GM18867 (cell line): ENCODE measurements around the gene PHLDA3.
"Not testable (repeated sequence)": the region's sequence is repeated elsewhere in the genome, so short reads cannot be mapped to it uniquely, and the experiment has no call there.

Experiments used
- ATAC-seq: cut with Tn5 transposase; IDR thresholded peaks from one replicate; pipeline ENCODE4 v1.9.1; 2021; ENCODE audit warnings: mild to moderate bottlenecking, moderate library complexity; ENCODE audit not compliant: unreplicated experiment

The PHLDA3 gene

DNA sequence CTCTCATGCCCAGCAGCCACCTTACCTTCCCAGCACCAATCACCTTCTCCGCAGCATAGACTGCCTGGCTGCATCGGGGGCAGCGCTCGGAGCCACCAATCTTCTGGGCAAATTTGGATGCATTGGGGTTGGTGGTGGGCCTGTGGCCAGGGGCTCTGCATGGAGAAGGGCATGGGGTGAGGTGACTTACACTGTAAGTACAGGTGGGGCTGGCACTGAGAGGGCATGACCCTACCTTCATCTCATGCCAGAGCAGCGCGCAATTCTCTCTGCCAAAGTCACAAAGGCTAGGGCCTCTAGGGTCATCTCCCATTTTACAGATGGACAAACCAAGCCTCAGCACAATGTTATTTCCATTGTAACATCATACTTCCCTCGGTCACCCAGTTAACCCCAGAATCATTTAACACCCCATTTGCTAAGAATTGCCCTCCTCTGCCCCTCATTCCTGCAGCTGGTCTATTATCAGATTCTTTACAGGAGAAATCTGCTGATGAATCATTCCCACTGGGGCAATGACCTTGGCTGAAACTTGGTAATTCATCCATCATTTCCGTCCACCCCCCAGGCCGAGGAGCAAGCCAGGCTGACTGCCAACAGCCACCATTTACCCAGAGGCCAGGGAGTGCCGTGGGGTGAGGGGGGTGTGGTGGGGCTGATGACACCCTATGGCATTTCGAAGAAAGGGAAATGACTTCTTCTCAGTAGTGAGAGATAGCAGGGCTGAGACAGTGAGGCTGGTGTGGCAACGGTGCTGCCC lies 20.0 kb upstream of the PHLDA3 start:
- ATAC-seq = no peak

DNA sequence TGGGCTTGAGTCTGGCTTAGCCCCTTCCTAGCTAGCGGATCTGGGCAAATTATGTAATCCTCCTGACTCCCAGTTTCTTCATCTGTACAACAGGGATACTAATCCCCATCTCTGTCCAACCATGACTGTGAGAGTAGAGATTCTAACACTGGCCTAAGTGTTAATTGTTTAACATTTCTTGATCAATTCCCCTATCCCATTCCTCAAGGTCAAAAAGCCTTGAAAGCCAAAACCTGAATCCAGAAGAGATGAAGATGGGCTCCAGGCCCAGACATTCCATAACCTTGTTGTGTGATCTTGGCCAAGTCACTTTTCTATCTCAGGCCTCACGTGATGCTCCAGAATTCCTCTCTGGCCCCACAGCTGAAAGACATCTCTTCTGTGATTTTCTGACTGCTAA lies 18.8 kb upstream of the PHLDA3 start:
- no peak for ATAC-seq

- ATAC-seq = no peak
These were observed 17.2 kb upstream of the PHLDA3 start for GRCh38 chr1:201486187-201486586.

DNA sequence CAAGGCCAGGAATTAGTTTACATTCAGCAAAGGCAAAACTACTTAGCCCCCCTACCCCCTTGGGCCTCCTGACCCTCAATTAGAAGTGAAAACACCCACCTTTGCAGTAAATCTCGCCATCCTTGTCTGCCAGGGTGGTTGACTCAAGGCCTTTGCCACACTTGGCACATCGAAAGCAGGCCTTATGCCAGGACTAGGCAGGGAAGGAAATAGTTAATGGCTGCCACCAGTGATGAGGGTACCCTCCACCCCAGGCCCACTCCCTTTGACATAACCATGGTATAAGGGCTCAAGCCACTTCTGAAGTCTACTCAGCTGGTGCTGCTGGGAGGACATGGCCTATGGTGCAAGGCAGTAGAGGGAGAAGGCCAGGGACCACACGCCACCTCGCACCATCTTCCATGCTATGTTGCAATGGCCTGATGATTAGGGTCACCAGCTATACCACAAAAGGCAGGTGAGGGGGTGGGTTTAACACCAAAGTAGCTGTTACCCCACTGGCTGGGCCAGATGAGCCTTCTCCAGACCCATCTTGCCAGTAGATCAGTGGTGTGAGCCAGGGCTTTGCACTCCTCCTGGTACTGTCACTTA lies 16.3 kb upstream of the PHLDA3 start:
- no peak for ATAC-seq

DNA sequence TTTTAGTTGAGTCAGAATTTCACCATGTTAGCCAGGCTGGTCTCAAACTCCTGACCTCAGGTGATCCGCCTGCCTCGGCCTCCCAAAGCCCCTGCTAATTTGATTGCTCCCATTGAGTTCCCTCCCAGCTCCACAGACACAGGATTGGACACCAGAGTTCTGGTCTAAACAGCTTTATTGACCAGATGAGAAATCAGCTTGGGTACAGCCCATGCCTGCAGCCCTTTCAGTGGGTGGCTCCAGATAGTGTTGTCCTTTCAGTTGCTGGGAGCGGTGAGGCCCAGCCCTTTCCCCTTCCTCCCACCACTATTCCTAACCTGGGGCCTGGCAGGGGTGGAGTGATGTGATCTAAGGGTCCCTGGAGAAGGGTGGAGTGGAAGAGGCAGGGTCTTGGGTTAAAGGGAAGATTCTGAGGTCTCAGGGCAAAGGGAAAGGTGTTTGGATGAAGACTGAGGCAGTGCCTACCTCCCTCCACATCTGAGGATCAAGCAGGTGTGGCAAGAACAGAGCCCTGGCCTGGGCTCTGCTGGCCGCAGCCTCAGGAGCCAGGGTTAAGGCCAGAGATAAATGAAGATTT lies 14.5 kb upstream of the PHLDA3 start:
- ATAC-seq = no peak

DNA sequence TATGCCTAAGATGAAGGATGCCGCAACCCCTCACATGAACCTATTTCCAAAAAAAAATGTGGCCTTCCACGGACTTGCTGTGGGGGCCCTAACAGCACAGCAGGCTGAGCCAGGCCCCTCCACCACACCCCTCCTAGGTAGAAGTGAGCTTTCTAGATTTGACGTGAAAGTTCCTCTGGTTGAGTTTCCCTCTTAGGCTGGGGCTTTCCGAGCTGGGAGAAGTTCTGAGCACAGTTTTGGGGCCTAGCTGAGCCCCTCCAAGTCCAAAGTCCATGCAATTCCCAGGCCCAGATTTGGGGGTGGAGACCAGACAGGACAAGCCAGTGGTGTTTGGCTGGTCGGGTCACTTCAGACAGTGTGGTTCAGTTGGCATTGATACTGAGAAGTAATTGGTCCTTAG lies 13.8 kb upstream of the PHLDA3 start:
- ATAC-seq = no peak

DNA sequence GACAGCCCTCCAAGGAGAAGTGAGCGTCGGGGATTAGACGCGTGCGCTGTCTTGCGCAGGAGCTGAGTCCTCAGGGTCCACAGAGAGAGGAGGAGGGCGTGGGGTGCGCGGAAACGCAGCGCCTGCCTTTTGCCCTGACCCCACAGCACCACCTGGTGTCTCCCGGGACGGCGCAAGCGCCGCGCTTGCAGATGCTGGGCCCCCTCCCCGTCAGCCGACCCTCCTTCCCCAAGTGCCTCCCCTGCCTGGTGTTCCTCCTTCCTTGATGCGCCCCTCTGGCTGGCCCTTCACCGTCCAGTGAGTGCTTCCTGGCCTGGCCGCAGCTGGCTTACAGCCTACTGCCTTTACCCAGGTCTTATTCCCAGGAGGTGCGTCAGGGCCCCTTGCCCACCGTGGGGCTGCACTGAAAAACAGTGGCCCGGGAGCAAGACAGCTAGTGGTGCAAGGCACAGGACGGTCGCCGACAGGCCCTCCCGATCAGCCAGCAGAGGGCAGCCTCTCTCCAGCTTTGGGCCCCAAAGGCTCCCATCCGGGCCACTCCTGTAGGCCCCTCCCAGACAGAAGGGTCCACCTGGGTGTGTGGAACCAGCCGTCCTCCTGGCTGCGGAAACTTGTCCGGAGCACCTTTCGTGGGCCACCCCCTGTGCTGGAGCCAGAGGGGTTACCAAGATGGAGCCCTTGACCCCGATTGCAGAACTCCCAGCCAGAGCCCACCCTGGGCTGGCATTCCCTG lies 12.9 kb upstream of the PHLDA3 start:
- peak; percentile 68 for ATAC-seq

GRCh38 chr1:201481004-201481380 lies 12.0 kb upstream of the PHLDA3 start:
- ATAC-seq = no peak

DNA sequence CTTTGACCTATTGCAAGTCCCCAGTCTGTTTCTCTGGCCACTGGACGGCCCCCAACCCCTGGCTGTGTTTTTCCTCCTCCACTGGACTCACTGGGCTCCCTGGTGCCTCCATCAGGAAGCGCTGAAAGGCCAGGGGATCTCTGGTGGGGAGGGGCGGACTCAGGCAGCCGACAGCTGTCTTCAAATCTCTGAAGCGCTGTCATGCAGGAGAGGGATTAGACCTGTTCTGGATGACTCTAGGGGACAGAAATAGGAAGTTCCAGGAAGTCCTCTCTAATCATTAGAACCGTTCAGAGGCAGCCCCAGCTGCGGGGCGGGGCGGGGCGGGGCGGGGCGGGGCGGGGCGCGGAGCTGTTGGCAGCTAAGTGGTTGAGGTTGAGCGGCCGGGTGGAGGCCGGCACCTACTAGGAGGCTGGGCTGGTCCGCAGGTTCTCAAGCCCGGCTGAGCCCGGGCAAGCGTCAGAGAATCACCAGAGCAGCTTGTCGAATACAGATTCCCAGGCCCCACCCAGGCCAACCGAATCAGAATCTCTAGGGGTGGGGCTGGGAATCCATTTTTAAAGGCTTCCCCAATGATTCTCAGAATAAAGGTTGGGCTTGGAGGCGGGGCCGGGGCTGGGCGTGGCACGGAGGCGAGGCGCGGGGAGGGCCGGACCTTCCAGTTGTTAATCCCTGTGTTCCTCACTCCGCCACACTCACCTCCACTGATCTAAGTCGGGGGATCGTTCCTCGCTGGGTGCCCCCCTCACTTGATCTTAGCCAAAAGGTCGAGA lies 11.4 kb upstream of the PHLDA3 start:
- ATAC-seq = peak; percentile 63

DNA sequence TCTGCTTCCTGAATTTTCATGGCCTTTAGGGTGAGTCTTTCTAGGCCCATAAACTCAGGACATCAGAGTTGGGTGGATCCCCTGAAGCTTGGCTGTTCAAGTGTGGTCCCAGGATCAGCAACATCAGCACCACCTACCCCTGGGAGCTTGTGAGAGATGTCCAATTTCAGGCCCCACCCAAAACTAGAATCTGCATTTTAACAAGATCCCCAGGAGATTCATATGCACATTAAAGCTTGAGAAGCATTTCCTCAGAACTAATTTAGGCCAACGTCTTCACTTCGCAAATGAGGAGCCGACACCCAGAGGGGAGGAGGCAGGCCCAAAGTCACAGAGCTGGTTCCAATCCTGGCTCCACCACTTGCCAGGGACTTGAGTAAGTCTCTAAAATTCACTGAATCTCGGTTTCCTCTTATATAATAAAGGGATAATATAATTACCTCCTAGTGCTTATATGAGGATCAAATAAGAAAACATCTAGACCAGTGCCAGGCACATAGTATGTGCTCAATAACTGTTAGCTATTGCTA lies 10.3 kb upstream of the PHLDA3 start:
- no peak for ATAC-seq

DNA sequence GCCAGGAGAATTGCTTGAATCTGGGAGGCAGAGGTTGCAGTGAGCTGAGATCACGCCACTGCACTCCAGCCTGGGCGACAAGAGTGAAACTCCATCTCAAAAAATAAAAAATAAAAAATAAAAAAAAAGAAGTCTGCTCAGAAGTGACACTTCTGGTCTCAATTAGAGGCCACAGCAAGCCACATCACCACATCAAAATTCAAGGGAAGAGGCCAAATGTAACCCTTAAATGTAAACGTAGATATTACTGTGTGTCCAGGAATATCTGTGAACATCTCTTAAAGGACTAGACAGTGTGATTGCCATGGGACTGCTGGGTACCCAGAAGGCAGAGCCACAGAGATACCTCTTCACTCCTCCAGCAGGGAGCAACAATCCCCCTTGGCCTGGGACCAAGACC lies 9.7 kb upstream of the PHLDA3 start:
- ATAC-seq = not testable (repeated sequence)

GRCh38 chr1:201476670-201477344 lies 7.8 kb upstream of the PHLDA3 start:
- ATAC-seq = no peak

DNA sequence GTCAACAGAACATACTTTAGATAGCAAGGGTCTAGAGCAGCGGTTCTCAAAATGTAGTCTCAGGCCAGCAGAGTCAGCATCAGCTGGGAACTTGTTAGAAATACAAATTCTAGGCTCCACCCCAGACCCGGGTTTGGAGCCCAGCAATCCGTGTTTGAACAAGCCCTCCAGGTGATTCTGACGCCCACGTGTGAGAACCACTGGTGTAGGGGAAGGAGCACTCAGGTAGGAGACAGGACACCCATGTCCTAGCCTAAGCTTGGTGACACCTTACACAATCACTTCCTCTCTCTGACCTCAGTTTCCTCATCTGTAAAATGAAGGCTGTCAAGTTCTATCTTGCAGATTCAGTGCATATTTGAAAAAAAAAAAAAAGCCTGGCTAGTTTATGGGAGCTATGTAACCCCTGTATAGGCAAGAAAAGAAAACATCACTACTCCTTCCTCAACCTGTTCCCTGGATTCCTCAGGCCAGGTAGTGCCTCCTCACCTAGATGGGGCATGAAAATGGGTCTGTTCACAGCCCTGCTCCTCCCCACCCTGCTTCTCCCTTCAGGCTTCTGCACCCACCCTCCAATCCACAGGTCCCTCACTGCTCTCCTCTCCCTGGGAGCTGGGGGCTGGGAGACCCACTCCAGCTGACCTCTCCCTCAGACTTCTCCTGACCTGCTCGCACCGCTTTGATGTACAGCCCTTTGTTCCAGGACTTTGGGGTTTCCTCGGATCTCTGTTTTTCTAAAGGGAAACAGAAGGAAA lies 7.1 kb upstream of the PHLDA3 start:
- ATAC-seq = no peak

GRCh38 chr1:201475130-201475529 lies 6.1 kb upstream of the PHLDA3 start:
- no peak for ATAC-seq

DNA sequence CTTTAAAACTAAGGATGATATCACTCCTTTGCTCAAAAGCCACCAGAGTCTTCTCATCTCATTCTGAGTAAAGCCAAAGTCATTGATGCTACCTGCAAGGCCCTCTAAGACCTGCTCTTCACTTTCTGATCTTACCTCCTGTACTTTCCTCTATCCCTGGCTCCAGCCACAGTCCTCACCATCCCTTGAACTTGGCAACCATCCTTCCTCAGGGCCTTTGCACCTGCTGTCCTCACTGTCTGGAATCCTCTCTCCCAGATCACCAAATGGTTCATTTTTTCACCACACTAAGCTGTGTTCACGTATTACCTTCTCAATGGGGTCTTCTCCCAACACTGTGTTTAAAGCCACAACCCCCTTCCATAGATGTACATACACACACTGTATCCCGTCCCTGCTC lies 4.3 kb upstream of the PHLDA3 start:
- no peak for ATAC-seq

- not testable (repeated sequence) for ATAC-seq
These were observed 3.3 kb upstream of the PHLDA3 start for GRCh38 chr1:201472321-201472720.

- ATAC-seq = no peak
These were observed 2.8 kb upstream of the PHLDA3 start for GRCh38 chr1:201471772-201472171.

GRCh38 chr1:201470581-201470980 lies 1.6 kb upstream of the PHLDA3 start:
- no peak for ATAC-seq

DNA sequence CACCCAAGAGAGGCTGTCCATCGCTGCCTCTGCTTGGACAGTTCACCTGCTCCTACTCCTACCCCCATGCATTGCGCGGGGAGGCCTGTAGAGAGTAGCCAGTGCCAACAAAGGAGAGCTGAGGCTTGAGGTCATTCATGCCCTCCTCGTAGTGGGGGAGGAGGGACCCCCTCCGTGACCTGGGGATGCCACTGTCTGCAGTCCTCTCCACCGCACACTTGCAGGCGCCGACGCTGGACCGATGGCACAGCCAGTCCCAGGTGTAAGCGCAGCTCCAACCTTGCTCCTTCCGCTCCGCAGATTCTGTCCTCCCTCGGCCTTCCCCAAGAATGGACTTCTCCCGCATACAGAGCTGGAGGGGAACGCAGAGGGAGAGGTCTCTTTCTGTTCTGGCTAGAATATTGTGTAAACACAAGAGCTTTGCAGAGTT lies 672 bp upstream of the PHLDA3 start:
- no peak for ATAC-seq

DNA sequence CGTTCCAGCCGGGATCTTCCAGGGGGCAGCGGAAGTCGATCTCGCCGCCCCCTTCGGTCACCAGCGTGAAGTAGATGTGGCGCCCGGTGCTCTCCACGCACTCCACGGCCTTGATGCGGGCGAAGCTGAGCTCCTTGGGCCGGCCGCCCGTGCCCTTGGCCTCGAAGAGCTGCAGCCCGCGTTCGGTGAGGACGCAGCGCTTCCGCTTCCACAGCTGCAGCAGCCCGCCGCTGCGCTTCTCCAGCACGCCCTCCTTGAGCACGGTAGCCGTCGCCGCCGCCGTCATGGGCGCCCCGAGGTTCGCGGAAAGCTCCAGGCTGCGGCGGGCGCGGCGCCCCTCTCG lies 516 bp downstream of the PHLDA3 start:
- ATAC-seq = peak; percentile 51
